ENCODE data around the gene SLX9.

SLX9 gene

GRCh38 chr21:44947111-44947929 is 7.5 kb downstream of the SLX9 start:
- Histone ChIP-seq H3F3A (ENCODE audit: insufficient read depth, low read length) (no peaks in the 10 kb centered on the region), H3K4me2 (ENCODE audit: low read length) (no peak overlapping the region), H3K4me1 (ENCODE audit: insufficient read depth, low read length, severe bottlenecking) (peaks cover 26% of the 10 kb centered on the region), H3K9me2 (ENCODE audit: low read depth, low read length) (no peaks in the 10 kb centered on the region), H3K27me3 (ENCODE audit: insufficient read depth, low read length) (no peaks in the 10 kb centered on the region), H3K9ac (ENCODE audit: low read length) (no peak overlapping the region), H3K9me3 (ENCODE audit: low read length) (no peaks in the 10 kb centered on the region), H2AFZ (ENCODE audit: low read length) (no peak overlapping the region), H3K27ac (ENCODE audit: low read depth, low read length, poor library complexity, severe bottlenecking) (no peak overlapping the region), H3K4me3 (ENCODE audit: low read depth, low read length, poor library complexity, severe bottlenecking) (no peak overlapping the region), H3K79me2 (ENCODE audit: insufficient read depth, low read length) (no peaks in the 10 kb centered on the region), H4K20me1 (ENCODE audit: insufficient read depth, low read length) (no peaks in the 10 kb centered on the region), H3K36me3 (ENCODE audit: insufficient read depth, low read length) (peaks cover 63% of the 10 kb centered on the region)
- TF ChIP-seq, protein P1, sequence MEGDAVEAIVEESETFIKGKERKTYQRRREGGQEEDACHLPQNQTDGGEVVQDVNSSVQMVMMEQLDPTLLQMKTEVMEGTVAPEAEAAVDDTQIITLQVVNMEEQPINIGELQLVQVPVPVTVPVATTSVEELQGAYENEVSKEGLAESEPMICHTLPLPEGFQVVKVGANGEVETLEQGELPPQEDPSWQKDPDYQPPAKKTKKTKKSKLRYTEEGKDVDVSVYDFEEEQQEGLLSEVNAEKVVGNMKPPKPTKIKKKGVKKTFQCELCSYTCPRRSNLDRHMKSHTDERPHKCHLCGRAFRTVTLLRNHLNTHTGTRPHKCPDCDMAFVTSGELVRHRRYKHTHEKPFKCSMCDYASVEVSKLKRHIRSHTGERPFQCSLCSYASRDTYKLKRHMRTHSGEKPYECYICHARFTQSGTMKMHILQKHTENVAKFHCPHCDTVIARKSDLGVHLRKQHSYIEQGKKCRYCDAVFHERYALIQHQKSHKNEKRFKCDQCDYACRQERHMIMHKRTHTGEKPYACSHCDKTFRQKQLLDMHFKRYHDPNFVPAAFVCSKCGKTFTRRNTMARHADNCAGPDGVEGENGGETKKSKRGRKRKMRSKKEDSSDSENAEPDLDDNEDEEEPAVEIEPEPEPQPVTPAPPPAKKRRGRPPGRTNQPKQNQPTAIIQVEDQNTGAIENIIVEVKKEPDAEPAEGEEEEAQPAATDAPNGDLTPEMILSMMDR (IDR thresholded peaks at IDR 0.05; ENCODE audit: low read length): no peak
- no peak for TF ChIP-seq EZH2 (IDR thresholded peaks at IDR 0.05; ENCODE audit: borderline replicate concordance, low read length)

DNA sequence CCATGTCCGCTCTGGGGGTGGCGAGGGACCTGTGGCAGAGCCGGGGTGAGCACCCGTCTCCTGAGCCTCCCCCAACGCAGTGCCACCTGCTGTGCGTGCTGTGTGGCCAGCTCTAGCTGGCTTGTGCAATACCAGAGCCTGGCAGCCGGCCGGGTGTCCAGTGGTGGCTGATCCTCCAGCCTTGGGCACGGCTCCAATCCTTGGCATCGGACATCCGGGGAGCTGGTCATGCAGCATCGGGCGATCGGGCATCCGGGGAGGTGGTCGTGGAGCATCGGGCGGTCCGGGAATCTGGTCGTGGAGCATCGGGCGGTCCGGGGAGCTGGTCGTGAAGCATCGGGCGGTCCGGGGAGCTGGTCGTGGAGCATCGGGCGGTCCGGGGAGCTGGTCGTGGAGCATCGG is 8.1 kb downstream of the SLX9 start:
- Histone ChIP-seq H4K20me1 (ENCODE audit: insufficient read depth, low read length) (no peaks in the 10 kb centered on the region), H3K4me2 (ENCODE audit: low read length) (no peak overlapping the region), H3K4me1 (ENCODE audit: insufficient read depth, low read length, severe bottlenecking) (peaks cover 25% of the 10 kb centered on the region)

DNA sequence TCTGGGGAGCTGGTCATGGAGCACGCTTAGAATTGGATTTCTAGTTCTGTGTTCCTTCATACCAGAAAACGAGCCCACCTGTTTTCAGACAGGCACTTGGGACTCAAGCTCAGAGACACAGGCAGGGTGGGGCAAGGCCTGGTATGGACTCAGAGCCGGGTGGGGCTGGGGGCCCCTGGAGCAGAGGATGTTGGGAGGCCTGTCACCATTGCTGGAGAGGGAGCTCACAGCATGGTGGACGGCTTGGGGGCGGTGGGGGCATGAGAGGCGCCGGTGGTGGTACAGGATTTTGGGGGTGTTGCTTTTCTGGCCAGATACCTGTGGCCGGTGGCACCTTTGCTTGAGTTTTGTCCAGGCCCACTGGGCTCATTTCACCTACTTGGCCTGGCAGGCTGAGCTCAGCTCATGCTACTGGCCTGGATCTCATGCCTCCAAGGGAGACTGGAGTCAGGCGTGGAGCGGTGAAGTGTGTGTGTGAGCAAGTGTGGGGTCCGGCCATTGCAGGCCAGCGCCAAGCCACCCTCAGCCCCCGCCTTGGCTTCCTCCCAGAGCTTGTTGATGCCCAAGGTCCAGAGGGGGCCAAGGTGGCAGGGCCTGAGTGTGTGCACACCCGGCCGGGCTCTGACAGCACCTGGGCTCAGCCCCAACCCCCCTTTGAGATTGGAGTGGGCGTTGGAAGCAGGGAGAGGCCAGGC is 8.7 kb downstream of the SLX9 start:
- Histone ChIP-seq H3K36me3 (ENCODE audit: insufficient read depth, low read length) (peaks cover 57% of the 10 kb centered on the region), H3K79me2 (ENCODE audit: insufficient read depth, low read length) (no peaks in the 10 kb centered on the region), H3K27ac (ENCODE audit: low read depth, low read length, poor library complexity, severe bottlenecking) (no peak overlapping the region), H3F3A (ENCODE audit: insufficient read depth, low read length) (no peaks in the 10 kb centered on the region), H3K4me2 (ENCODE audit: low read length) (no peak overlapping the region), H3K9ac (ENCODE audit: low read length) (no peak overlapping the region), H3K4me3 (ENCODE audit: low read depth, low read length, poor library complexity, severe bottlenecking) (no peak overlapping the region), H2AFZ (ENCODE audit: low read length) (no peak overlapping the region), H3K4me1 (ENCODE audit: insufficient read depth, low read length, severe bottlenecking) (peaks cover 24% of the 10 kb centered on the region), H4K20me1 (ENCODE audit: insufficient read depth, low read length) (no peaks in the 10 kb centered on the region), H3K9me3 (ENCODE audit: low read length) (no peaks in the 10 kb centered on the region), H3K9me2 (ENCODE audit: low read depth, low read length) (no peaks in the 10 kb centered on the region), H3K27me3 (ENCODE audit: insufficient read depth, low read length) (no peaks in the 10 kb centered on the region)
- TF ChIP-seq EZH2 (IDR thresholded peaks at IDR 0.05; ENCODE audit: borderline replicate concordance, low read length): no peak
- TF ChIP-seq, protein P1 (IDR thresholded peaks at IDR 0.05; ENCODE audit: low read length): no peak

More for the DNA sequence above, 8.1 kb downstream of the SLX9 start:
- Histone ChIP-seq H3K9me2 (ENCODE audit: low read depth, low read length) (no peaks in the 10 kb centered on the region), H3K9me3 (ENCODE audit: low read length) (no peaks in the 10 kb centered on the region), H3K79me2 (ENCODE audit: insufficient read depth, low read length) (no peaks in the 10 kb centered on the region), H3K27ac (ENCODE audit: low read depth, low read length, poor library complexity, severe bottlenecking) (no peak overlapping the region), H3K9ac (ENCODE audit: low read length) (no peak overlapping the region), H3F3A (ENCODE audit: insufficient read depth, low read length) (no peaks in the 10 kb centered on the region), H3K4me3 (ENCODE audit: low read depth, low read length, poor library complexity, severe bottlenecking) (no peak overlapping the region), H3K36me3 (ENCODE audit: insufficient read depth, low read length) (peaks cover 63% of the 10 kb centered on the region), H3K27me3 (ENCODE audit: insufficient read depth, low read length) (no peaks in the 10 kb centered on the region), H2AFZ (ENCODE audit: low read length) (no peak overlapping the region)
- no peak for TF ChIP-seq EZH2 (IDR thresholded peaks at IDR 0.05; ENCODE audit: borderline replicate concordance, low read length)
- TF ChIP-seq, protein P1 (IDR thresholded peaks at IDR 0.05; ENCODE audit: low read length): no peak
